SU-DHL-6 (cell line): ENCODE measurements around the gene MYH3.

Source experiments
- H2AFZ ChIP-seq: fragments of 200-600 bp; sonication (generic); 2 replicates; pipeline ENCODE4 v1.6.1; 2014; ENCODE audit warnings: low read depth, mild to moderate bottlenecking, moderate library complexity, mixed read lengths, antibody characterized with exemption, low read length; ENCODE audit not compliant: severe bottlenecking
- H3F3A ChIP-seq: fragments of 200-600 bp; shearing (Covaris generic); 2 replicates; pipeline ENCODE4 v1.6.0; 2016; ENCODE audit warnings: antibody characterized with exemption, mild to moderate bottlenecking; ENCODE audit not compliant: insufficient read depth
- H3K27ac ChIP-seq: fragments of 200-600 bp; sonication (generic); 2 replicates; pipeline ENCODE4 v1.5.1; 2016; ENCODE audit warnings: low read depth, mild to moderate bottlenecking, low read length, moderate library complexity, mixed read lengths
- H3K27me3 ChIP-seq: fragments of 200-600 bp; sonication (generic), shearing (Covaris generic); 2 replicates; pipeline ENCODE4 v1.6.0; 2014; ENCODE audit warnings: mild to moderate bottlenecking, low read length
- H3K36me3 ChIP-seq: fragments of 200-600 bp; sonication (generic); 2 replicates; pipeline ENCODE4 v1.6.1; 2014; ENCODE audit warnings: mild to moderate bottlenecking, low read length, mixed read lengths
- H3K4me2 ChIP-seq: fragments of 300-600, 200-600 bp; shearing (Covaris generic), sonication (generic); 2 replicates; pipeline ENCODE4 v1.6.0; 2014; ENCODE audit warnings: low read length, low read depth, mild to moderate bottlenecking; ENCODE audit not compliant: poor library complexity, severe bottlenecking
- H3K4me3 ChIP-seq: fragments of 200-600 bp; sonication (generic); 2 replicates; pipeline ENCODE4 v1.5.1; 2014; ENCODE audit warnings: antibody characterized with exemption, low read length, mild to moderate bottlenecking, mixed read lengths; ENCODE audit not compliant: insufficient read depth, poor library complexity, severe bottlenecking
- H3K79me2 ChIP-seq: fragments of 200-600 bp; sonication (generic); 2 replicates; pipeline ENCODE4 v1.6.1; 2014; ENCODE audit warnings: mild to moderate bottlenecking, low read length, moderate library complexity; ENCODE audit not compliant: insufficient read depth
- H3K9ac ChIP-seq: fragments of 200-600 bp; sonication (generic); 2 replicates; pipeline ENCODE4 v1.7.0; 2014; ENCODE audit warnings: mild to moderate bottlenecking, low read length
- H3K9me2 ChIP-seq: fragments of 200-600 bp; sonication (generic); replicated peaks from 2 replicates; pipeline ENCODE4 v1.6.1; 2014; ENCODE audit warnings: low read length; ENCODE audit not compliant: insufficient read depth
- H3K9me3 ChIP-seq: fragments of 200-600 bp; sonication (generic); 2 replicates; pipeline ENCODE4 v1.6.1; 2014; ENCODE audit warnings: low read length, mixed read lengths; ENCODE audit not compliant: insufficient read depth
- H4K20me1 ChIP-seq: fragments of 200-600 bp; sonication (generic); 2 replicates; pipeline ENCODE4 v1.6.1; 2014; ENCODE audit warnings: low read depth, mild to moderate bottlenecking, antibody characterized with exemption, low read length, moderate library complexity, mixed read lengths
- EZH2phosphoT487 ChIP-seq: fragments of 200-600 bp; sonication (generic), shearing (Covaris generic); conservative IDR thresholded peaks from 2 replicates; pipeline ENCODE4 v1.6.1; 2018; ENCODE audit warnings: mild to moderate bottlenecking, antibody characterized with exemption, low read length, moderate library complexity, mixed read lengths
- TF ChIP-seq, protein P1 (sequence below): fragments of 200-600 bp; sonication (generic); IDR thresholded peaks from one replicate; pipeline ENCODE4 v1.5.1; 2017; ENCODE audit warnings: antibody characterized with exemption, mild to moderate bottlenecking, low read length, moderate library complexity; ENCODE audit not compliant: insufficient read depth, poor library complexity, severe bottlenecking

MYH3 gene

DNA sequence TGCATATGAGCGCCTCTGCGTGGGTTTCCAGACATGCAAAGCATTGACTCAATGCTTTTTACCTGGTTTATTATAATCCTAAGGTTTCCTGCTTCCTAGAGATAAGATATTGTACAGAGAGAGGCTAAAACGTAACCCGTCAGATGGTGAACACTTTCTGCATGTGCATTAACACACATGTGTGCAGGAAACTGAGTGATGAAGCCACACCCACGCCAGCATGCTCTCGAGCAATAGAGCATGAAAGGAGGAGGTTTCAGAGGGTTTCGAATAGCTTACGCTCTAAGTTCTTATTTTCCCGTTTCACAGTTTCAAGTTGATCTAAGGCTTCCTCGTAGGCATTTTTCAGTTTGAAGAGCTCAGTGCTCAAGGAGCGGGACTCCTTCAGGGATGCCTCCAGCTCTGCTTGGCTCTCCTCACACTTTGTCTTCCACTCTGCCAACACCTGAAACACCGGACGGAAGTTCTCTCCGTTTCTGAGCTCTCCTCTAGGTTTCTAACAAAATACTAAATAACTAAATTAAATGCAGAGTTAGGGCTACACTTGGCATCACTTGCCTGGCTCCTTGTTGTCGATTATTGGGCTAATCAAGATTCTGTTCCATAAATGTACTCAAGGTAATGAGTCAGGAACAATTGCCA, 23.2 kb downstream of the MYH3 start:
- no peaks in the 10 kb centered on the region for H3K36me3 ChIP-seq
- no peaks in the 10 kb centered on the region for H3K9me3 ChIP-seq
- H3K4me3 ChIP-seq: no peak overlapping the region
- H4K20me1 ChIP-seq: no peaks in the 10 kb centered on the region
- no peak overlapping the region for H3K9ac ChIP-seq
- no peaks in the 10 kb centered on the region for H3K9me2 ChIP-seq
- H2AFZ ChIP-seq: no peak overlapping the region
- TF ChIP-seq, protein P1, sequence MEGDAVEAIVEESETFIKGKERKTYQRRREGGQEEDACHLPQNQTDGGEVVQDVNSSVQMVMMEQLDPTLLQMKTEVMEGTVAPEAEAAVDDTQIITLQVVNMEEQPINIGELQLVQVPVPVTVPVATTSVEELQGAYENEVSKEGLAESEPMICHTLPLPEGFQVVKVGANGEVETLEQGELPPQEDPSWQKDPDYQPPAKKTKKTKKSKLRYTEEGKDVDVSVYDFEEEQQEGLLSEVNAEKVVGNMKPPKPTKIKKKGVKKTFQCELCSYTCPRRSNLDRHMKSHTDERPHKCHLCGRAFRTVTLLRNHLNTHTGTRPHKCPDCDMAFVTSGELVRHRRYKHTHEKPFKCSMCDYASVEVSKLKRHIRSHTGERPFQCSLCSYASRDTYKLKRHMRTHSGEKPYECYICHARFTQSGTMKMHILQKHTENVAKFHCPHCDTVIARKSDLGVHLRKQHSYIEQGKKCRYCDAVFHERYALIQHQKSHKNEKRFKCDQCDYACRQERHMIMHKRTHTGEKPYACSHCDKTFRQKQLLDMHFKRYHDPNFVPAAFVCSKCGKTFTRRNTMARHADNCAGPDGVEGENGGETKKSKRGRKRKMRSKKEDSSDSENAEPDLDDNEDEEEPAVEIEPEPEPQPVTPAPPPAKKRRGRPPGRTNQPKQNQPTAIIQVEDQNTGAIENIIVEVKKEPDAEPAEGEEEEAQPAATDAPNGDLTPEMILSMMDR: no peak
- no peak for TF ChIP-seq EZH2phosphoT487
- H3F3A ChIP-seq: no peaks in the 10 kb centered on the region
- H3K4me2 ChIP-seq: peak overlapping the region; percentile 40
- H3K27me3 ChIP-seq: no peaks in the 10 kb centered on the region
- H3K79me2 ChIP-seq: no peaks in the 10 kb centered on the region
- H3K27ac ChIP-seq: no peak overlapping the region

DNA sequence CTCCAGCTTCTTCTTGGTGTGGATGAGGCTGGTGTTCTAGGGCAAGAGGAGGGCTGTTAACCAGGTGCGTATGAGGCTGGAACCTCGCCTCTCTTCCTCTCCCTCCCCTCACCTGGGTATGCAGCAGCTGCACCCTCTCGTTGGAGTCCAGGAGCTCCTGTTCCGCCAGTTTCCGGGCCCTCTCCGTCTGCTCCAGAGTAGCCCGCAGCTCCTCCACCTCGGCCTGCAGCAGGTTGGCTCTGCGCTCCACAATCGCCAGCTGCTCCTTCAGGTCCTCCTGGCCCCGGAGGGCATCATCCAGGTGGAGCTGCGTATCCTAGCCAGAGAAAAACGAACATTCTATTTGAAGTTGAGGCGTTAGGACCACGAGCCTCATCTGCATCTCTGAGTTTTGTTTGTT, 25.4 kb downstream of the MYH3 start:
- Histone ChIP-seq H3K27ac (no peak overlapping the region), H3K9me3 (no peaks in the 10 kb centered on the region), H3K9me2 (no peaks in the 10 kb centered on the region), H3K79me2 (no peaks in the 10 kb centered on the region), H3K4me3 (no peak overlapping the region), H3K36me3 (no peaks in the 10 kb centered on the region), H3F3A (no peaks in the 10 kb centered on the region), H3K9ac (no peak overlapping the region), H3K27me3 (no peaks in the 10 kb centered on the region), H3K4me2 (no peak overlapping the region), H4K20me1 (no peaks in the 10 kb centered on the region), H2AFZ (no peak overlapping the region)
- TF ChIP-seq EZH2phosphoT487: no peak
- TF ChIP-seq, protein P1: no peak

DNA sequence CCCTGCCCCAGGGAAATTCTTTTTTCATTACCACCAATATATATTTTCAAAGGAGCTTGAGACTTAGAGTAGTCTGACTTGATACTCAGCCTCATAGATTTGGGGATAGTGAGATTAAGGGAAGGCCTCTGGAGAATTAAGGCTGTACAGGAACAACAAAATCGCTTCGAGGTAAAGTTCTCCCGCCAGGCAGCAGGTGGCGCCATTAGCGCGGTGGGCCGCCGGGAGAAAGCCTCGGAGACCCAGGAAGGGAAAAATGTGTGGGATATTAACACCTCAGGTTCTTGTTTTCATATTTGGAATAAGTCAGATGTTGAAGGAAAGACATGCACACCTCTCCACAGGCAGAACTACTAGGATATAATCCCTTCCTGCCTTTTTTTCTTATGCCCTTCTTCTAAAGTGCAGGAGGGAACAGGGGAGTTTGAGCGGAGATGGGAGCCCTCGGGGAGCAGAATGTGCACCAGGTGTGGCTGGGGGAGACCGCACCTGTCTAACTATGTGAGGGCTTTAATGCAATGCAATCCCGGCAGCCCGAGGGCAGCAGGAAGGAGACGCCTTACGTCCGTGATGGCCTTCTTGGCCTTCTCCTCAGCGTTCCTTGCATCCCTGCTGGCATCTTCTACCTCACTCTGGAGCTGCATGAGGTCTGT, 25.9 kb downstream of the MYH3 start:
- Histone ChIP-seq H2AFZ (no peak overlapping the region), H3K36me3 (no peaks in the 10 kb centered on the region)

More for the DNA sequence above, 25.9 kb downstream of the MYH3 start:
- Histone ChIP-seq H3F3A (no peaks in the 10 kb centered on the region), H3K79me2 (no peaks in the 10 kb centered on the region), H4K20me1 (no peaks in the 10 kb centered on the region), H3K27ac (no peak overlapping the region), H3K4me3 (no peak overlapping the region), H3K9me2 (no peaks in the 10 kb centered on the region), H3K27me3 (no peaks in the 10 kb centered on the region), H3K9me3 (no peaks in the 10 kb centered on the region), H3K4me2 (no peak overlapping the region), H3K9ac (no peak overlapping the region)
- TF ChIP-seq EZH2phosphoT487: no peak
- TF ChIP-seq, protein P1: peak; percentile 89
